GM23338 (cell line): ENCODE results near the gene USP10. TPM values are rescaled to one million over a fixed set of nuclear protein-coding genes. Genes with fewer than 3 reads are reported as not detected.

Source experiments
- ATAC-seq: fragments of 200-7000 bp; cut with Tn5 transposase; 3 replicates; pipeline ENCODE4 v1.9.1; 2020
- DNase-seq: peaks from one replicate; pipeline ENCODE4 v3.0.0-alpha.2; 2015; ENCODE audit warnings: low spot score
- H2AFZ ChIP-seq: fragments of 200-600 bp; sonication (generic); 2 replicates; pipeline ENCODE4 v1.8.0; 2016; ENCODE audit warnings: antibody characterized with exemption, mild to moderate bottlenecking, moderate library complexity
- H3F3A ChIP-seq: fragments of 200-600 bp; sonication (generic); replicated peaks from 2 replicates; pipeline ENCODE4 v1.8.0; 2017; ENCODE audit warnings: antibody characterized with exemption, mixed run types, low read depth
- H3K27ac ChIP-seq: fragments of 200-600 bp; sonication (generic); 2 replicates; pipeline ENCODE4 v1.6.1; 2016; ENCODE audit warnings: low read depth
- H3K27me3 ChIP-seq: fragments of 200-600 bp; sonication (generic); 2 replicates; pipeline ENCODE4 v1.8.0; 2016; ENCODE audit warnings: mild to moderate bottlenecking, mixed run types, moderate library complexity; ENCODE audit not compliant: insufficient read depth
- H3K36me3 ChIP-seq: fragments of 200-600 bp; sonication (generic); 2 replicates; pipeline ENCODE4 v1.8.0; 2016; ENCODE audit warnings: mild to moderate bottlenecking; ENCODE audit not compliant: insufficient read depth
- H3K4me1 ChIP-seq: fragments of 200-600 bp; sonication (generic); 2 replicates; pipeline ENCODE4 v1.8.0; 2016; ENCODE audit warnings: mild to moderate bottlenecking, moderate library complexity; ENCODE audit not compliant: insufficient read depth
- H3K4me2 ChIP-seq: fragments of 200-600 bp; sonication (generic); 2 replicates; pipeline ENCODE4 v1.7.1; 2017; ENCODE audit warnings: mixed run types
- H3K4me3 ChIP-seq: fragments of 200-600 bp; sonication (generic); 2 replicates; pipeline ENCODE4 v1.6.1; 2016; ENCODE audit warnings: mixed run types
- H3K79me2 ChIP-seq: fragments of 200-600 bp; sonication (generic); replicated peaks from 2 replicates; pipeline ENCODE4 v1.8.0; 2017; ENCODE audit warnings: mild to moderate bottlenecking; ENCODE audit not compliant: insufficient read depth
- H3K9me2 ChIP-seq: fragments of 200-600 bp; sonication (generic); 2 replicates; pipeline ENCODE4 v1.8.0; 2017; ENCODE audit not compliant: insufficient read depth
- H4K20me1 ChIP-seq: fragments of 200-600 bp; sonication (generic); replicated peaks from 2 replicates; pipeline ENCODE4 v1.8.0; 2017; ENCODE audit warnings: mild to moderate bottlenecking; ENCODE audit not compliant: insufficient read depth
- H3K27ac Mint-ChIP-seq: 2 replicates; pipeline ENCODE4 v1.8.0; 2020; ENCODE audit warnings: inconsistent platforms, mild to moderate bottlenecking, moderate library complexity, mixed read lengths
- H3K27me3 Mint-ChIP-seq: 3 replicates; pipeline ENCODE4 v1.8.0; 2022; ENCODE audit warnings: low read depth, mild to moderate bottlenecking, moderate library complexity, mixed read lengths, inconsistent platforms; ENCODE audit not compliant: insufficient read depth, poor library complexity
- H3K36me3 Mint-ChIP-seq: 3 replicates; pipeline ENCODE4 v1.8.0; 2021; ENCODE audit warnings: low read depth, mild to moderate bottlenecking, inconsistent platforms, moderate library complexity, mixed read lengths
- H3K4me1 Mint-ChIP-seq: 3 replicates; pipeline ENCODE4 v1.8.0; 2020; ENCODE audit warnings: mild to moderate bottlenecking, inconsistent platforms, mixed read lengths
- H3K4me3 Mint-ChIP-seq: 3 replicates; pipeline ENCODE4 v1.8.0; 2021; ENCODE audit warnings: moderate library complexity, mild to moderate bottlenecking, inconsistent platforms, mixed read lengths
- H3K9me3 Mint-ChIP-seq: 3 replicates; pipeline ENCODE4 v1.8.0; 2020; ENCODE audit warnings: moderate library complexity, mild to moderate bottlenecking, inconsistent platforms, mixed read lengths
- CREB1 ChIP-seq: fragments of 250-450 bp; sonication (Bioruptor Pico); IDR thresholded peaks from 2 replicates; pipeline ENCODE4 v1.5.0; 2020; ENCODE audit warnings: low read depth, mild to moderate bottlenecking, moderate library complexity
- EZH2 ChIP-seq: fragments of 200-600 bp; sonication (generic); IDR thresholded peaks from one replicate; pipeline ENCODE4 v1.8.0; 2017; ENCODE audit warnings: antibody characterized with exemption, mild to moderate bottlenecking, low read depth; ENCODE audit not compliant: unreplicated experiment
- EZH2phosphoT487 ChIP-seq: fragments of 200-600 bp; sonication (generic); IDR thresholded peaks from one replicate; pipeline ENCODE4 v1.8.1; 2018; ENCODE audit warnings: antibody characterized with exemption; ENCODE audit not compliant: unreplicated experiment
- JUNB ChIP-seq: IDR thresholded peaks from one replicate; pipeline ENCODE4 v1.6.1; 2016; ENCODE audit warnings: antibody characterized with exemption; ENCODE audit not compliant: unreplicated experiment
- NANOG ChIP-seq: IDR thresholded peaks from 2 replicates; pipeline ENCODE4 v1.6.1; 2016; ENCODE audit warnings: antibody characterized with exemption, borderline replicate concordance
- POLR2AphosphoS5 ChIP-seq: IDR thresholded peaks from 2 replicates; pipeline ENCODE4 v1.6.1; 2016; ENCODE audit warnings: antibody characterized with exemption, low read depth
- STAT1 ChIP-seq: IDR thresholded peaks from one replicate; pipeline ENCODE4 v1.6.1; 2016; ENCODE audit warnings: antibody characterized with exemption; ENCODE audit not compliant: unreplicated experiment
- ZNF114 ChIP-seq: fragments of 250-450 bp; sonication (Bioruptor Pico); IDR thresholded peaks from 2 replicates; pipeline ENCODE4 v1.5.0; 2020; ENCODE audit warnings: mild to moderate bottlenecking, moderate library complexity
- ZNF331 ChIP-seq: fragments of 250-450 bp; sonication (Bioruptor Pico); IDR thresholded peaks from 2 replicates; pipeline ENCODE4 v1.5.0; 2020; ENCODE audit warnings: low read depth, mild to moderate bottlenecking, moderate library complexity
- polyA plus RNA-seq: library from polyadenylated mRNA; unstranded; fragments of >200 nt; fragmentation: Nextera tagmentation; extraction: Ambion mirVana; gene quantifications from 2 replicates; pipeline ENCODE4 v1.2.1, GENCODE V29; 2016
- total RNA-seq: library from RNA; depleted of rRNA; stranded (reverse); fragments of >200 nt; shearing (Covaris generic); gene quantifications from 2 replicates; pipeline ENCODE4 v1.2.3, GENCODE V29; 2014
- TF ChIP-seq, protein P1 (sequence below): IDR thresholded peaks from one replicate; pipeline ENCODE4 v1.6.1; 2018; ENCODE audit warnings: antibody characterized with exemption; ENCODE audit not compliant: unreplicated experiment
- TF ChIP-seq, protein P2 (sequence below), 2 experiments: fragments of 200-600 bp in 1 of 2; sonication (generic) in 1 of 2; conservative IDR thresholded peaks; 2 replicates each; pipeline versions ENCODE4 v1.5.1 to v1.6.1; 2016 to 2017; ENCODE audit warnings: antibody characterized with exemption in 2 of 2, low read depth in 2 of 2, mild to moderate bottlenecking in 2 of 2, moderate library complexity in 1 of 2
- TF ChIP-seq, protein P3 (sequence below): fragments of 250-450 bp; sonication (Bioruptor Pico); IDR thresholded peaks from 2 replicates; pipeline ENCODE4 v1.5.0; 2020; ENCODE audit warnings: mild to moderate bottlenecking, moderate library complexity
- TF ChIP-seq, protein P4 (sequence below): IDR thresholded peaks from 2 replicates; pipeline ENCODE4 v1.6.1; 2016; ENCODE audit warnings: antibody characterized with exemption

Gene USP10
- total and polyA plus RNA-seq, 2 experiments from 2014 or later = 158 to 194 TPM

DNA sequence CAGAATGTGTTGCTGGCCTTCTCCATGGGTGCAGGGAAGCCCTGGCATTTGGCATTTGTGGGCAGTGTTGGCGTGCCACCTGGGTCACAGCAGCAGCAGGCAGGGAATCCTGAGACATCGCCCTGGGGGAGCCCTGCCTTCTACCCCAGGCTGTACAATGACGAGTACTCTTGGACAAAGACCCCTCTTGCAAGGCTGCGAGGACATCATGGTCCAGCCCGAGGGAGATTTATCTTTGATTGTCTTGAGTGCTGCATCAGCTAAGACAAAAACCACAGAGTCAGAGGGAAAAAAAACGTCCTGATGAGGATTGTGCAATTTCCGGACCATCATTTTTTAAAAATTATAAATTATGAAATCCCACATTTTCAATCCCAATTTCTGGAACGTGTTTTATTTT lies 123.7 kb downstream of the USP10 start:
- Histone ChIP-seq H3K4me2 (no peak overlapping the region), H3K9me2 (no peaks in the 10 kb centered on the region), H3K4me1 (0 out of 2 replicates have a peak, but pooled peaks cover 5% of the 10 kb centered on the region), H3K27me3 (peaks cover 20% of the 10 kb centered on the region), H3F3A (no peaks in the 10 kb centered on the region), H3K27ac (no peak overlapping the region), H4K20me1 (no peaks in the 10 kb centered on the region), H2AFZ (no peak overlapping the region), H3K36me3 (no peaks in the 10 kb centered on the region), H3K79me2 (no peaks in the 10 kb centered on the region), H3K4me3 (no peak overlapping the region)
- peaks cover 20% of the 10 kb centered on the region for H3K4me1 Mint-ChIP-seq
- no peak overlapping the region for H3K4me3 Mint-ChIP-seq
- no peak for DNase-seq
- no peak for ATAC-seq
- no peak overlapping the region for H3K27ac Mint-ChIP-seq
- TF ChIP-seq, protein P1, sequence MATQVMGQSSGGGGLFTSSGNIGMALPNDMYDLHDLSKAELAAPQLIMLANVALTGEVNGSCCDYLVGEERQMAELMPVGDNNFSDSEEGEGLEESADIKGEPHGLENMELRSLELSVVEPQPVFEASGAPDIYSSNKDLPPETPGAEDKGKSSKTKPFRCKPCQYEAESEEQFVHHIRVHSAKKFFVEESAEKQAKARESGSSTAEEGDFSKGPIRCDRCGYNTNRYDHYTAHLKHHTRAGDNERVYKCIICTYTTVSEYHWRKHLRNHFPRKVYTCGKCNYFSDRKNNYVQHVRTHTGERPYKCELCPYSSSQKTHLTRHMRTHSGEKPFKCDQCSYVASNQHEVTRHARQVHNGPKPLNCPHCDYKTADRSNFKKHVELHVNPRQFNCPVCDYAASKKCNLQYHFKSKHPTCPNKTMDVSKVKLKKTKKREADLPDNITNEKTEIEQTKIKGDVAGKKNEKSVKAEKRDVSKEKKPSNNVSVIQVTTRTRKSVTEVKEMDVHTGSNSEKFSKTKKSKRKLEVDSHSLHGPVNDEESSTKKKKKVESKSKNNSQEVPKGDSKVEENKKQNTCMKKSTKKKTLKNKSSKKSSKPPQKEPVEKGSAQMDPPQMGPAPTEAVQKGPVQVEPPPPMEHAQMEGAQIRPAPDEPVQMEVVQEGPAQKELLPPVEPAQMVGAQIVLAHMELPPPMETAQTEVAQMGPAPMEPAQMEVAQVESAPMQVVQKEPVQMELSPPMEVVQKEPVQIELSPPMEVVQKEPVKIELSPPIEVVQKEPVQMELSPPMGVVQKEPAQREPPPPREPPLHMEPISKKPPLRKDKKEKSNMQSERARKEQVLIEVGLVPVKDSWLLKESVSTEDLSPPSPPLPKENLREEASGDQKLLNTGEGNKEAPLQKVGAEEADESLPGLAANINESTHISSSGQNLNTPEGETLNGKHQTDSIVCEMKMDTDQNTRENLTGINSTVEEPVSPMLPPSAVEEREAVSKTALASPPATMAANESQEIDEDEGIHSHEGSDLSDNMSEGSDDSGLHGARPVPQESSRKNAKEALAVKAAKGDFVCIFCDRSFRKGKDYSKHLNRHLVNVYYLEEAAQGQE = no peak
- TF ChIP-seq STAT1 (no peak), CREB1 (CRISPR knock-in tag) (no peak), ZNF114 (no peak), EZH2 (no peak), POLR2AphosphoS5 (no peak), JUNB (no peak), NANOG (no peak), ZNF331 (no peak), EZH2phosphoT487 (no peak)
- TF ChIP-seq, protein P2, sequence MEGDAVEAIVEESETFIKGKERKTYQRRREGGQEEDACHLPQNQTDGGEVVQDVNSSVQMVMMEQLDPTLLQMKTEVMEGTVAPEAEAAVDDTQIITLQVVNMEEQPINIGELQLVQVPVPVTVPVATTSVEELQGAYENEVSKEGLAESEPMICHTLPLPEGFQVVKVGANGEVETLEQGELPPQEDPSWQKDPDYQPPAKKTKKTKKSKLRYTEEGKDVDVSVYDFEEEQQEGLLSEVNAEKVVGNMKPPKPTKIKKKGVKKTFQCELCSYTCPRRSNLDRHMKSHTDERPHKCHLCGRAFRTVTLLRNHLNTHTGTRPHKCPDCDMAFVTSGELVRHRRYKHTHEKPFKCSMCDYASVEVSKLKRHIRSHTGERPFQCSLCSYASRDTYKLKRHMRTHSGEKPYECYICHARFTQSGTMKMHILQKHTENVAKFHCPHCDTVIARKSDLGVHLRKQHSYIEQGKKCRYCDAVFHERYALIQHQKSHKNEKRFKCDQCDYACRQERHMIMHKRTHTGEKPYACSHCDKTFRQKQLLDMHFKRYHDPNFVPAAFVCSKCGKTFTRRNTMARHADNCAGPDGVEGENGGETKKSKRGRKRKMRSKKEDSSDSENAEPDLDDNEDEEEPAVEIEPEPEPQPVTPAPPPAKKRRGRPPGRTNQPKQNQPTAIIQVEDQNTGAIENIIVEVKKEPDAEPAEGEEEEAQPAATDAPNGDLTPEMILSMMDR (conservative IDR thresholded peaks at IDR 0.05; ENCODE audit: low read depth in 2 of 2) = no peak
- TF ChIP-seq, protein P3, sequence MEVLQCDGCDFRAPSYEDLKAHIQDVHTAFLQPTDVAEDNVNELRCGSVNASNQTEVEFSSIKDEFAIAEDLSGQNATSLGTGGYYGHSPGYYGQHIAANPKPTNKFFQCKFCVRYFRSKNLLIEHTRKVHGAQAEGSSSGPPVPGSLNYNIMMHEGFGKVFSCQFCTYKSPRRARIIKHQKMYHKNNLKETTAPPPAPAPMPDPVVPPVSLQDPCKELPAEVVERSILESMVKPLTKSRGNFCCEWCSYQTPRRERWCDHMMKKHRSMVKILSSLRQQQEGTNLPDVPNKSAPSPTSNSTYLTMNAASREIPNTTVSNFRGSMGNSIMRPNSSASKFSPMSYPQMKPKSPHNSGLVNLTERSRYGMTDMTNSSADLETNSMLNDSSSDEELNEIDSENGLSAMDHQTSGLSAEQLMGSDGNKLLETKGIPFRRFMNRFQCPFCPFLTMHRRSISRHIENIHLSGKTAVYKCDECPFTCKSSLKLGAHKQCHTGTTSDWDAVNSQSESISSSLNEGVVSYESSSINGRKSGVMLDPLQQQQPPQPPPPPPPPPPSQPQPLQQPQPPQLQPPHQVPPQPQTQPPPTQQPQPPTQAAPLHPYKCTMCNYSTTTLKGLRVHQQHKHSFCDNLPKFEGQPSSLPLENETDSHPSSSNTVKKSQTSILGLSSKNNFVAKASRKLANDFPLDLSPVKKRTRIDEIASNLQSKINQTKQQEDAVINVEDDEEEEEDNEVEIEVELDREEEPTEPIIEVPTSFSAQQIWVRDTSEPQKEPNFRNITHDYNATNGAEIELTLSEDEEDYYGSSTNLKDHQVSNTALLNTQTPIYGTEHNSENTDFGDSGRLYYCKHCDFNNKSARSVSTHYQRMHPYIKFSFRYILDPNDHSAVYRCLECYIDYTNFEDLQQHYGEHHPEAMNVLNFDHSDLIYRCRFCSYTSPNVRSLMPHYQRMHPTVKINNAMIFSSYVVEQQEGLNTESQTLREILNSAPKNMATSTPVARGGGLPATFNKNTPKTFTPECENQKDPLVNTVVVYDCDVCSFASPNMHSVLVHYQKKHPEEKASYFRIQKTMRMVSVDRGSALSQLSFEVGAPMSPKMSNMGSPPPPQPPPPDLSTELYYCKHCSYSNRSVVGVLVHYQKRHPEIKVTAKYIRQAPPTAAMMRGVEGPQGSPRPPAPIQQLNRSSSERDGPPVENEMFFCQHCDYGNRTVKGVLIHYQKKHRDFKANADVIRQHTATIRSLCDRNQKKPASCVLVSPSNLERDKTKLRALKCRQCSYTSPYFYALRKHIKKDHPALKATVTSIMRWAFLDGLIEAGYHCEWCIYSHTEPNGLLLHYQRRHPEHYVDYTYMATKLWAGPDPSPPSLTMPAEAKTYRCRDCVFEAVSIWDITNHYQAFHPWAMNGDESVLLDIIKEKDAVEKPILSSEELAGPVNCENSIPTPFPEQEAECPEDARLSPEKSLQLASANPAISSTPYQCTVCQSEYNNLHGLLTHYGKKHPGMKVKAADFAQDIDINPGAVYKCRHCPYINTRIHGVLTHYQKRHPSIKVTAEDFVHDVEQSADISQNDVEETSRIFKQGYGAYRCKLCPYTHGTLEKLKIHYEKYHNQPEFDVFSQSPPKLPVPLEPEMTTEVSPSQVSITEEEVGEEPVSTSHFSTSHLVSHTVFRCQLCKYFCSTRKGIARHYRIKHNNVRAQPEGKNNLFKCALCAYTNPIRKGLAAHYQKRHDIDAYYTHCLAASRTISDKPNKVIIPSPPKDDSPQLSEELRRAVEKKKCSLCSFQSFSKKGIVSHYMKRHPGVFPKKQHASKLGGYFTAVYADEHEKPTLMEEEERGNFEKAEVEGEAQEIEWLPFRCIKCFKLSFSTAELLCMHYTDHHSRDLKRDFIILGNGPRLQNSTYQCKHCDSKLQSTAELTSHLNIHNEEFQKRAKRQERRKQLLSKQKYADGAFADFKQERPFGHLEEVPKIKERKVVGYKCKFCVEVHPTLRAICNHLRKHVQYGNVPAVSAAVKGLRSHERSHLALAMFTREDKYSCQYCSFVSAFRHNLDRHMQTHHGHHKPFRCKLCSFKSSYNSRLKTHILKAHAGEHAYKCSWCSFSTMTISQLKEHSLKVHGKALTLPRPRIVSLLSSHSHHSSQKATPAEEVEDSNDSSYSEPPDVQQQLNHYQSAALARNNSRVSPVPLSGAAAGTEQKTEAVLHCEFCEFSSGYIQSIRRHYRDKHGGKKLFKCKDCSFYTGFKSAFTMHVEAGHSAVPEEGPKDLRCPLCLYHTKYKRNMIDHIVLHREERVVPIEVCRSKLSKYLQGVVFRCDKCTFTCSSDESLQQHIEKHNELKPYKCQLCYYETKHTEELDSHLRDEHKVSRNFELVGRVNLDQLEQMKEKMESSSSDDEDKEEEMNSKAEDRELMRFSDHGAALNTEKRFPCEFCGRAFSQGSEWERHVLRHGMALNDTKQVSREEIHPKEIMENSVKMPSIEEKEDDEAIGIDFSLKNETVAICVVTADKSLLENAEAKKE (CRISPR knock-in tag) = no peak
- TF ChIP-seq, protein P4, sequence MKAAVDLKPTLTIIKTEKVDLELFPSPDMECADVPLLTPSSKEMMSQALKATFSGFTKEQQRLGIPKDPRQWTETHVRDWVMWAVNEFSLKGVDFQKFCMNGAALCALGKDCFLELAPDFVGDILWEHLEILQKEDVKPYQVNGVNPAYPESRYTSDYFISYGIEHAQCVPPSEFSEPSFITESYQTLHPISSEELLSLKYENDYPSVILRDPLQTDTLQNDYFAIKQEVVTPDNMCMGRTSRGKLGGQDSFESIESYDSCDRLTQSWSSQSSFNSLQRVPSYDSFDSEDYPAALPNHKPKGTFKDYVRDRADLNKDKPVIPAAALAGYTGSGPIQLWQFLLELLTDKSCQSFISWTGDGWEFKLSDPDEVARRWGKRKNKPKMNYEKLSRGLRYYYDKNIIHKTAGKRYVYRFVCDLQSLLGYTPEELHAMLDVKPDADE = no peak
- peaks cover 20% of the 10 kb centered on the region for H3K27me3 Mint-ChIP-seq
- H3K36me3 Mint-ChIP-seq = no peaks in the 10 kb centered on the region
- no peaks in the 10 kb centered on the region for H3K9me3 Mint-ChIP-seq
